ENCODE measurements around the gene PSRC1.
A peak's percentile ranks its signal among the peaks of the same experiment; 100 is the strongest.

PSRC1 gene

GRCh38 chr1:109270623-109271317, 12.2 kb downstream of the PSRC1 start:
- DNase-seq (ENCODE audit: low read depth) = no peak
- no peak overlapping the region for H3K4me3 ChIP-seq (replicated peaks; ENCODE audit: low read depth, low read length)
- TF ChIP-seq CTCF (IDR thresholded peaks at IDR 0.05; ENCODE audit: low read length, missing control alignments) = no peak

GRCh38 chr1:109269981-109270622, 12.8 kb downstream of the PSRC1 start:
- no peak overlapping the region for H3K4me3 ChIP-seq (replicated peaks; ENCODE audit: low read depth, low read length)
- TF ChIP-seq CTCF (IDR thresholded peaks at IDR 0.05; ENCODE audit: low read length, missing control alignments) = no peak
- no peak for DNase-seq (ENCODE audit: low read depth)

GRCh38 chr1:109269212-109269980, 13.5 kb downstream of the PSRC1 start:
- no peak for TF ChIP-seq CTCF (IDR thresholded peaks at IDR 0.05; ENCODE audit: low read length, missing control alignments)
- no peak for DNase-seq (ENCODE audit: low read depth)
- no peak overlapping the region for H3K4me3 ChIP-seq (replicated peaks; ENCODE audit: low read depth, low read length)

- no peak for DNase-seq (ENCODE audit: low read depth)
- TF ChIP-seq CTCF (IDR thresholded peaks at IDR 0.05; ENCODE audit: low read length, missing control alignments) = no peak
- no peak overlapping the region for H3K4me3 ChIP-seq (replicated peaks; ENCODE audit: low read depth, low read length)
Observed at GRCh38 chr1:109268431-109269211, 14.3 kb downstream of the PSRC1 start.

- no peak overlapping the region for H3K4me3 ChIP-seq (replicated peaks; ENCODE audit: low read depth, low read length)
- TF ChIP-seq CTCF (IDR thresholded peaks at IDR 0.05; ENCODE audit: low read length, missing control alignments) = no peak
- no peak for DNase-seq (ENCODE audit: low read depth)
Observed at GRCh38 chr1:109267743-109268300, 15.1 kb downstream of the PSRC1 start.

- TF ChIP-seq CTCF (IDR thresholded peaks at IDR 0.05; ENCODE audit: low read length, missing control alignments) = no peak
- H3K4me3 ChIP-seq (replicated peaks; ENCODE audit: low read depth, low read length) = no peak overlapping the region
- peak; percentile 55 for DNase-seq (ENCODE audit: low read depth)
Observed at GRCh38 chr1:109266965-109267364, 16.0 kb downstream of the PSRC1 start.

Measured in fibroblast of pulmonary artery (primary cell).